22Rv1 (cell line): ENCODE measurements around the gene JMJD7.

Experiments
- CTCF ChIP-seq: fragments of 450-650 bp; IDR thresholded peaks from 2 replicates; pipeline ENCODE4 v1.5.1; 2017; ENCODE audit warnings: mild to moderate bottlenecking
- ZFX ChIP-seq: fragments of 450-650 bp; IDR thresholded peaks from 2 replicates; pipeline ENCODE4 v1.6.1; 2017; ENCODE audit warnings: antibody characterized with exemption, borderline replicate concordance

- TF ChIP-seq CTCF (no peak), ZFX (no peak)
These were observed 34.7 kb downstream of the JMJD7 start for GRCh38 chr15:41862515-41863116.
